Left lobe of liver (tissue), 2 donors: Measurements from ENCODE around the gene MATN1. TPM values are rescaled to one million over a fixed set of nuclear protein-coding genes. Genes with fewer than 3 reads are reported as not detected.
A peak's percentile ranks its signal among the peaks of the same experiment; 100 is the strongest.

Experiments used
- ATAC-seq: fragments of 200-7000 bp; cut with Tn5 transposase; one replicate; pipeline ENCODE4 v1.9.1; 2020; ENCODE audit warnings: mild to moderate bottlenecking, moderate library complexity
- DNase-seq: peaks from one replicate; pipeline ENCODE4 v3.0.0-alpha.2; 2020; ENCODE audit warnings: low spot score
- total RNA-seq: library from RNA; stranded (reverse); gene quantifications from one replicate; pipeline ENCODE4 v1.2.1, GENCODE V29; 2021
- donor health status: DM: no; HTN: no; CAD: no; lungs with moderate emphysema.
- donor health status: DM: no; HTN: yes; CAD: no.

MATN1 gene
- total RNA-seq, 1 donor from 2014 or later = not detected

GRCh38 chr1:30666756-30667273, 56.6 kb downstream of the MATN1 start:
- ATAC-seq (no peak), DNase-seq (no peak)

GRCh38 chr1:30665216-30666010, 58.0 kb downstream of the MATN1 start:
- DNase-seq (no peak), ATAC-seq (no peak)

DNA sequence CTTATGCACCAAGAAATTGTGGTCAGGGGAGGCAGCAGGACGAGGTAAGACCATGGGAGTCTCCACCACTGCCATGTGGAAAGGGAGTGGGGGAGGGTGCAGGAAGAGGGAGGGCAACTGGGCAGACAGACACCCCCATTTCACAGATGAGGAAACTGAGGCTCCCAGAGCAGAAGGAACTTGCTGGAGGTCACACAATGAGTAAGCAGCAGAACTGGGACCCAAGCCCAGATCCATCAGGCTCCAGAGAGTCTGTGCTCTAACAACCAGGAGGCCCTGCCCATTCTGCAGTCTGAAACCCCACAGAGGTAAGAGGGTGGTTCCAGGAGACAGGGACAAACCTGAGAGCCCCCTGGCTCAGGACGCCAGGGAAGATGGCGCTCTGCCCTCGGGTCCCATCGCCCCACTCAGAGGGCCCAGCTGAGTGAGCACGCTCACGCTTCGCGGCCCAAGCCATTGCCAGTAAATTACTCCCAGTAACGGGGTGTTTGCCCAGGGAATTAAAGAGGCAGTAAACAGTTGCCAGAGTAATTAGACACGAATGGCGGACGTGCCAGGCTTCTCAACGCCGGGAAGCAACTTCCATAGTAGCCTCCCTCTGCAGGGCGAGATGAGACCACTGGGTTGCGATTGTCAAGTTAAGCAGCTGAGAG, 59.2 kb downstream of the MATN1 start:
- DNase-seq (no peak), ATAC-seq (peak; percentile 61)

DNA sequence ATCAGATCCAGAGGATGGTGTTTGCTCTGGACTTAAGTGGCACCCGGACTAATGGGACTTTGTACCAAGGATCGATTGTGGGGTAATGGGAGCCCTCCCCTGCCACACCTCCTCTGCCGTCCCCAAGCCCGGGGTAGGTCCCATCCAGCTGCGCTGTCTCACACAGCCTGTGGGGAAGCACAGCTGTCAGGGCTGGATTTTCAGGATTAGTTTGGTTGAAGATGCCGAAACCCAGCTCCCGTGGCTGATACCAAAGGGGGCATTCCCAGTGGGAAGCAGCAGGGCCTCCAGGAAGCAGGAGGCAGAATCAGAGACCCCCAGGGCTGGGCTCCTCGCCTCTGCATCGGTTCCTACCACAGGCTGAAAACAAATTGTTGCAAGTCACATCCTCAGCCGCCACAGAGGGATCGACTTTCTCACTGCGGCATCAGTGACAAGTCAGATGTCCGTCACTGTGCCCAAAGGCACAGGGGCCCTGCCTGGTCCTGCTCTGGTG, 59.7 kb downstream of the MATN1 start:
- DNase-seq = peak; percentile 70
- ATAC-seq = peak; percentile 92

GRCh38 chr1:30662291-30662840, 61.0 kb downstream of the MATN1 start:
- no peak for ATAC-seq
- DNase-seq = no peak

GRCh38 chr1:30661311-30661710, 62.1 kb downstream of the MATN1 start:
- no peak for DNase-seq
- no peak for ATAC-seq

Other genes with a start within 250 kb of the MATN1 start
- 22.3 TPM for gene LAPTM5, start 34.2 kb upstream of the MATN1 start, total RNA-seq
- gene SDC3, start 185.2 kb upstream of the MATN1 start, total RNA-seq = 17.1 TPM